Effector memory CD8-positive, alpha-beta T cell (primary cell): Measurements from ENCODE around the gene C16orf82.
"Not testable (repeated sequence)": the region's sequence is repeated elsewhere in the genome, so short reads cannot be mapped to it uniquely, and the experiment has no call there.

Experiments
- ATAC-seq: fragments of 150-1000 bp; cut with Tn5 transposase; replicated peaks from 2 replicates; pipeline ENCODE4 v1.10.0; 2021; ENCODE audit warnings: mild to moderate bottlenecking, moderate library complexity
- DNase-seq, 3 experiments: peaks; one replicate each; pipeline ENCODE4 v3.0.0; 2021
- H3K27ac Mint-ChIP-seq, 2 donors: one replicate each; pipeline ENCODE4 v1.8.0; 2022; ENCODE audit warnings: mild to moderate bottlenecking in 2 of 2, mixed read lengths in 2 of 2, moderate library complexity in 2 of 2
- H3K27me3 Mint-ChIP-seq, 2 donors: one replicate each; pipeline ENCODE4 v1.8.0; 2022; ENCODE audit warnings: mixed read lengths in 2 of 2
- H3K36me3 Mint-ChIP-seq: one replicate; pipeline ENCODE4 v1.8.0; 2022; ENCODE audit warnings: mild to moderate bottlenecking, moderate library complexity, mixed read lengths; ENCODE audit not compliant: insufficient read depth
- H3K4me1 Mint-ChIP-seq, 2 donors: one replicate each; pipeline ENCODE4 v1.8.0; 2022; ENCODE audit warnings: low read depth in 2 of 2, mixed read lengths in 2 of 2
- H3K4me3 Mint-ChIP-seq, 2 donors: one replicate each; pipeline ENCODE4 v1.8.0; 2022; ENCODE audit warnings: mild to moderate bottlenecking in 2 of 2, mixed read lengths in 2 of 2, moderate library complexity in 2 of 2
- H3K9me3 Mint-ChIP-seq, 2 donors: one replicate each; pipeline ENCODE4 v1.8.0; 2022; ENCODE audit warnings: mixed read lengths in 2 of 2

C16orf82 gene

GRCh38 chr16:27053996-27054395 lies 12.7 kb upstream of the C16orf82 start:
- H3K4me1 Mint-ChIP-seq, result no peaks in the 10 kb centered on the region
- H3K27ac Mint-ChIP-seq, result no peak overlapping the region
- H3K36me3 Mint-ChIP-seq, result no peaks in the 10 kb centered on the region
- no peak overlapping the region for H3K4me3 Mint-ChIP-seq
- peaks cover 0 to 5% of the 10 kb centered on the region in 2 donors for H3K27me3 Mint-ChIP-seq
- DNase-seq, result no peak
- no peak for ATAC-seq
- no peaks in the 10 kb centered on the region for H3K9me3 Mint-ChIP-seq

- no peak overlapping the region for H3K27ac Mint-ChIP-seq
- ATAC-seq (no peak), DNase-seq (no peak)
- H3K36me3 Mint-ChIP-seq, result no peaks in the 10 kb centered on the region
- H3K4me3 Mint-ChIP-seq, result no peak overlapping the region
- no peaks in the 10 kb centered on the region for H3K9me3 Mint-ChIP-seq
- peaks cover 30 to 43% of the 10 kb centered on the region in 2 donors for H3K27me3 Mint-ChIP-seq
- H3K4me1 Mint-ChIP-seq, result no peaks in the 10 kb centered on the region
Measured at GRCh38 chr16:27058299-27058698, 8.4 kb upstream of the C16orf82 start.

- peaks cover 39 to 93% of the 10 kb centered on the region in 2 donors for H3K27me3 Mint-ChIP-seq
- H3K4me3 Mint-ChIP-seq, result no peak overlapping the region
- H3K36me3 Mint-ChIP-seq, result no peaks in the 10 kb centered on the region
Measured at GRCh38 chr16:27070776-27071175, 4.0 kb downstream of the C16orf82 start.

GRCh38 chr16:27073733-27074132 lies 7.0 kb downstream of the C16orf82 start:
- DNase-seq, result no peak
- Mint-ChIP-seq H3K4me1 (peaks cover 0 to 3% of the 10 kb centered on the region in 2 donors), H3K36me3 (no peaks in the 10 kb centered on the region), H3K4me3 (no peak overlapping the region), H3K27ac (no peak overlapping the region), H3K27me3 (peaks cover 55 to 92% of the 10 kb centered on the region in 2 donors), H3K9me3 (peaks cover 0 to 8% of the 10 kb centered on the region in 2 donors)
- ATAC-seq, result no peak

More at GRCh38 chr16:27070776-27071175, 4.0 kb downstream of the C16orf82 start:
- no peak overlapping the region for H3K27ac Mint-ChIP-seq
- H3K9me3 Mint-ChIP-seq, result peaks cover 0 to under 1% of the 10 kb centered on the region in 2 donors
- DNase-seq (no peak), ATAC-seq (no peak)
- H3K4me1 Mint-ChIP-seq, result no peaks in the 10 kb centered on the region

GRCh38 chr16:27080895-27081294 lies 14.2 kb downstream of the C16orf82 start:
- ATAC-seq, result no peak
- Mint-ChIP-seq H3K27ac (no peak overlapping the region), H3K27me3 (peaks cover 81 to 99% of the 10 kb centered on the region in 2 donors), H3K36me3 (no peaks in the 10 kb centered on the region), H3K4me1 (peaks cover 0 to 3% of the 10 kb centered on the region in 2 donors), H3K9me3 (peaks cover 0 to 7% of the 10 kb centered on the region in 2 donors), H3K4me3 (no peak overlapping the region)
- DNase-seq, result no peak

- no peak overlapping the region for H3K4me3 Mint-ChIP-seq
- no peak overlapping the region for H3K27ac Mint-ChIP-seq
- DNase-seq (no peak), ATAC-seq (no peak)
- no peaks in the 10 kb centered on the region for H3K9me3 Mint-ChIP-seq
- H3K27me3 Mint-ChIP-seq, result peaks cover 70 to 94% of the 10 kb centered on the region in 2 donors
- no peaks in the 10 kb centered on the region for H3K36me3 Mint-ChIP-seq
- H3K4me1 Mint-ChIP-seq, result no peaks in the 10 kb centered on the region
Measured at GRCh38 chr16:27083861-27084261, 17.1 kb downstream of the C16orf82 start.

GRCh38 chr16:27084307-27085028 lies 17.7 kb downstream of the C16orf82 start:
- Mint-ChIP-seq H3K4me1 (no peaks in the 10 kb centered on the region), H3K27me3 (peaks cover 69 to 93% of the 10 kb centered on the region in 2 donors), H3K27ac (no peak overlapping the region), H3K36me3 (no peaks in the 10 kb centered on the region), H3K4me3 (no peak overlapping the region), H3K9me3 (no peaks in the 10 kb centered on the region)
- DNase-seq (no peak), ATAC-seq (no peak)

- DNase-seq (no peak), ATAC-seq (no peak)
- Mint-ChIP-seq H3K27ac (no peak overlapping the region), H3K4me1 (no peaks in the 10 kb centered on the region), H3K4me3 (no peak overlapping the region), H3K27me3 (peaks cover 69 to 93% of the 10 kb centered on the region in 2 donors), H3K9me3 (no peaks in the 10 kb centered on the region), H3K36me3 (no peaks in the 10 kb centered on the region)
Measured at GRCh38 chr16:27085182-27085581, 18.5 kb downstream of the C16orf82 start.

GRCh38 chr16:27086031-27086430 lies 19.3 kb downstream of the C16orf82 start:
- H3K27me3 Mint-ChIP-seq, result peaks cover 70 to 93% of the 10 kb centered on the region in 2 donors
- not testable (repeated sequence) for H3K36me3 Mint-ChIP-seq, ATAC-seq, H3K4me1 Mint-ChIP-seq, H3K27ac Mint-ChIP-seq, H3K4me3 Mint-ChIP-seq, H3K9me3 Mint-ChIP-seq, DNase-seq

GRCh38 chr16:27088216-27088615 lies 21.5 kb downstream of the C16orf82 start:
- no peaks in the 10 kb centered on the region for H3K9me3 Mint-ChIP-seq
- no peaks in the 10 kb centered on the region for H3K36me3 Mint-ChIP-seq
- ATAC-seq (no peak), DNase-seq (no peak)
- H3K4me3 Mint-ChIP-seq, result no peak overlapping the region
- H3K27ac Mint-ChIP-seq, result no peak overlapping the region
- H3K4me1 Mint-ChIP-seq, result no peaks in the 10 kb centered on the region
- H3K27me3 Mint-ChIP-seq, result peaks cover 77 to 88% of the 10 kb centered on the region in 2 donors

- Mint-ChIP-seq H3K36me3 (no peaks in the 10 kb centered on the region), H3K27ac (no peak overlapping the region), H3K4me3 (no peak overlapping the region)
Measured at GRCh38 chr16:27096375-27096774, 29.6 kb downstream of the C16orf82 start.

GRCh38 chr16:27097800-27098230 lies 31.1 kb downstream of the C16orf82 start:
- Mint-ChIP-seq H3K27me3 (peaks cover 55 to 58% of the 10 kb centered on the region in 2 donors), H3K4me1 (no peaks in the 10 kb centered on the region), H3K27ac (no peak overlapping the region), H3K4me3 (no peak overlapping the region), H3K9me3 (peaks cover 0 to 1% of the 10 kb centered on the region in 2 donors), H3K36me3 (no peaks in the 10 kb centered on the region)
- ATAC-seq (no peak), DNase-seq (no peak)

More at GRCh38 chr16:27096375-27096774, 29.6 kb downstream of the C16orf82 start:
- ATAC-seq (no peak), DNase-seq (no peak)
- H3K9me3 Mint-ChIP-seq, result peaks cover 0 to 1% of the 10 kb centered on the region in 2 donors
- H3K4me1 Mint-ChIP-seq, result no peaks in the 10 kb centered on the region
- peaks cover 65 to 72% of the 10 kb centered on the region in 2 donors for H3K27me3 Mint-ChIP-seq

- H3K27me3 Mint-ChIP-seq, result peaks cover 51 to 62% of the 10 kb centered on the region in 2 donors
- no peaks in the 10 kb centered on the region for H3K36me3 Mint-ChIP-seq
- ATAC-seq, result no peak
- no peak for DNase-seq
- H3K9me3 Mint-ChIP-seq, result peaks cover 0 to 1% of the 10 kb centered on the region in 2 donors
- H3K4me1 Mint-ChIP-seq, result no peaks in the 10 kb centered on the region
- no peak overlapping the region for H3K27ac Mint-ChIP-seq
- H3K4me3 Mint-ChIP-seq, result no peak overlapping the region
Measured at GRCh38 chr16:27098366-27099049, 31.8 kb downstream of the C16orf82 start.
